Bronchial smooth muscle cell (primary cell): ENCODE data around the gene SFTA2. TPM values are rescaled to one million over a fixed set of nuclear protein-coding genes. Genes with fewer than 3 reads are reported as not detected.

Source experiments
- total RNA-seq: library from RNA; depleted of rRNA; stranded (reverse); fragments of >200 nt; gene quantifications from 2 replicates; pipeline ENCODE4 v1.2.1, GENCODE V29; 2014

Gene SFTA2
- not detected in 2 replicates for total RNA-seq

DNA sequence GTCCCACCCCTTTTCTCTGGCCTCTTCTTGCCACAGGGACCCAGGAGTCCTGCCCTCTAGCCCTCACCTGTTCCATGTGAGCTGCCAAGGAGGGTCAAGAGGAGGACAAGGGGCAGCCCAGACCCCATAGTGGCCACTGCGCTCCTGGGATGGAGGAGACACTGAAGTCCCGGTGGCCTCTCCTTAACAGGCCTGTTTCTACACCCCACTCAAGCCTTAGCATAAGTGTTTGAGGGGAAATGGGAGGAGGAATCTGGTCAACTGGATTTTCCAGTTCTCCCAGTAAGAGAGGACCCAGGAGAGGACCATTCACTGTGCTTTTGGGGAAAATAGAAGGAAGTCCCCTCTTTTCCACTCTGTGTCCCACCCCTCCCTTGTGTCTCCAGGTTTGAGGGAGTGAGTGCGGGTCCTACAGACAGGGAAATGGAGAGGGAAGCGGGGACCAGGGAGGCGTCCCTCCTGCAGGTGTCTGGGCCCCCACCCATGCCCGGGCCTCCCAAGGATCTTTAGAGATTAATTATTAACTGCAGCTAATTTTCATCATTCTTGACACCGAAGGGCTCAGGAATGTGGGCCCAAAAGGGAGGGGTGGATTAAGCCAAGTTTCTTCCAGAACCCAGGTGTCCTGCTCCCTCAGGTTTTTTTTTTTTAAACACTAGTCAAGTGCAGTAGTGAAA lies at the start of gene SFTA2:
Gene SFTA2, minus strand, starts transcription at position 202 of the 677 bp plus-strand sequence. Its CDS starts 74 bp downstream, at position 128.

DNA sequence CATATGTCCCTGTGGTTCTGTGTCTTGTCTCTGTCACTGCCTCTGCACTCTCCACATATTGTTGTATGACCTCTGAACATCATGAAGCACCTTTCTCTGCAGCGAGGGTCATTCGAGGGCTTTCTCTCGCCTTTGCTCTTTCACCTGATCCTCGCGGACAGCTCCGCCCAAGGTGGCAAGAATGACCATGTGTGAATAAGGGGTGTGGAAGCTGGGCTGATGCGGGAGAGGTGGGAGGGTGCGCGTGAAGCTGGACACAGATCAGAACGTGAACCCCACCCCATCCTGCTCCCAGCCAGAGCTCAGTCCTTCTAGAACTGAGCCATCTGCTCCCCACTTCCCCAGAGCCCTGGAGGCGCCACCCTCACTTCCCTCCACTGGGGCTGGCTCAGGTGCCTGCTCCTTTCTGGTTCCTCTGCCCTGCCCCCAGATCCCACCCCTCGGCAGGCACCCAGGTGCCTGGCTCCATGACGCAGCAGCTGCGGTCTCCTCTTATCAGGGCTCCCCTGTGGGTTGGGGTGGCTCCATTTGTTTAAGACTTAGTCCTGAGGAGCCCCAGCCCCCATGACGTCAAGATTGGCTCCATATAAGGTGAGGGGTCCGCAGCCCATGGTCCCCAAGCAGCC lies 8.5 kb upstream of the SFTA2 start, which contains the start of gene MUCL3:
Gene MUCL3, plus strand, starts transcription at position 613 of the 626 bp plus-strand sequence. CDS start 27 bp downstream, outside the sequence.

DNA sequence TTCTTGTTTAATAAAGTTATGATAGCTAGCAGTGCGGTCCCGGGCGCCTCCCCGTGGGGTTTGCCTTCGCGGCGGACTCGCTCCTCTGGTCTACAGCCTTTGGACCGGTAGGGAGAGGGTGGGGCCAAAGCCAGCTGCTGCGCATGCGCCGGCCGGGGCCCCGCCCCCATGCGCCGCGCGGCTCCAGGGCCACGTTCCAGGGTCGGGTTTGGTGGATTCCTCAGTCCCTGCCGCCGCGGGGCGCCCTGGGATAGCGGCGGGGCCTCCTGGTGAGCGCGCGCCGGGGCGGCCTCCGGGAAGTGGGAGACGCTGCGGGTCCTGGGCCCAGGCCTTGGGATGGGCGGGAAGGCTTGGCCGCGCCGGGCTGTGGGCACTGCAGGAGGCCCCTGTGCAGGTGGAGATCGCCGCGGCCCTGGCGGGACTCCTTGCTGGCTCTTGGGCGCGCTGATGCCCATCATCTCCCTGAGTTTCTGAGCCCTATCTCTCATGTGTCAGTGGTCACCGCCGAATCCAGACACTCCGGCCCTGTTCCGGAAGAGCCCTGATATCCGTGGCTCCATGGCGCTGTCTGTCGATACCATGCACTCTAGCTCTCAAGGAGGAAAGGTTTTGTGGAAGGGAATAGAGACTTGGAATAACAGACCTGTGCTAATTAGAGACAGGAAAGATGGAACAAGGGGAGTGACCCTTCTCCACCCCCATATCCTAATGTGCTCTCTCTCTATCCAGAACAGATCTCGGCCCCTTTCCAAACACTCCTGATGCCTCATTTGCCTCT lies 17.7 kb downstream of the SFTA2 start, which contains the start of gene VARS2:
Gene VARS2, plus strand, starts transcription at position 163 of the 778 bp plus-strand sequence. Its CDS starts 599 bp downstream, at position 762.

DNA sequence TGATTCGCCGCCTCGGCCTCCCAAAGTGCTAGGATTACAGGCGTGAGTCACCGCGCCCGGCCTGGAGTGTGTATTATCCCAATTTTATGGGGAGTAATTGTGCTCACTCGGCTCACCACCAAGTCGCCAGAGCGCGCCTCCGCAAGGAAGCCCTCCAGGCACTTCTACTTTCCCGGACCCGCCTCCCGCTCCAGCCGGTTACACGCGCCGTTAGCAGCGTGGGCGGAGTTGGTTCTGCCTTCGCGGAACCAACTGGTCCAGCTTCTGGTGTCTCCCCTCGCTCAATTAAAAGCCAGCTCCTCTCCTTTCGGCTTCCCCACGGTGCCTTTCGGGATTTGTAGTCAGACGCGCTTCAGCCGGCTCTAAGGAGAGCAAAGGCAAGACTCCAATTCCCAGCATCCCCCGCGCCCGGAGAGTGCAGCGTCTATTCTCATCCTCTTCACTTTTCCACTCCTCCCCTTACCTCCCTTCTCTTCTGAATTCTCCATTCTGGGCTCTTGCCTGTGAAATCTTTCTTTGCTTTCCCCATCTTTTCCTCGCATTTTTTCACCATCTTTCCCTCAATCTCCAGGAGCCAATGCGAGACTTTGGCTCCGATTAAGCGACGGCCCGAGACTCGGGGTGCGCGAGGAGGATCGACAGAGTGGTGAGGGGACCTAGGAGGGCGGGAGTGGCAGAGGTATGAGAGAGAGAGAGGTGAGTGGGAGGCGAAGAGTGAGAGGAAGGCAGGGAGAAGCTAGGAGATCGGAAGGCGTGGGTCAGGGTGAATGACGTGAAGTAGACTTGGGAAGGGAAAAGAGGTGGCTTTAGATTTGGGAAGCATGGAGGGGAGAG lies 24.0 kb downstream of the SFTA2 start, which contains the start of gene GTF2H4:
Gene GTF2H4, plus strand, starts transcription at position 450 of the 834 bp plus-strand sequence.

DNA sequence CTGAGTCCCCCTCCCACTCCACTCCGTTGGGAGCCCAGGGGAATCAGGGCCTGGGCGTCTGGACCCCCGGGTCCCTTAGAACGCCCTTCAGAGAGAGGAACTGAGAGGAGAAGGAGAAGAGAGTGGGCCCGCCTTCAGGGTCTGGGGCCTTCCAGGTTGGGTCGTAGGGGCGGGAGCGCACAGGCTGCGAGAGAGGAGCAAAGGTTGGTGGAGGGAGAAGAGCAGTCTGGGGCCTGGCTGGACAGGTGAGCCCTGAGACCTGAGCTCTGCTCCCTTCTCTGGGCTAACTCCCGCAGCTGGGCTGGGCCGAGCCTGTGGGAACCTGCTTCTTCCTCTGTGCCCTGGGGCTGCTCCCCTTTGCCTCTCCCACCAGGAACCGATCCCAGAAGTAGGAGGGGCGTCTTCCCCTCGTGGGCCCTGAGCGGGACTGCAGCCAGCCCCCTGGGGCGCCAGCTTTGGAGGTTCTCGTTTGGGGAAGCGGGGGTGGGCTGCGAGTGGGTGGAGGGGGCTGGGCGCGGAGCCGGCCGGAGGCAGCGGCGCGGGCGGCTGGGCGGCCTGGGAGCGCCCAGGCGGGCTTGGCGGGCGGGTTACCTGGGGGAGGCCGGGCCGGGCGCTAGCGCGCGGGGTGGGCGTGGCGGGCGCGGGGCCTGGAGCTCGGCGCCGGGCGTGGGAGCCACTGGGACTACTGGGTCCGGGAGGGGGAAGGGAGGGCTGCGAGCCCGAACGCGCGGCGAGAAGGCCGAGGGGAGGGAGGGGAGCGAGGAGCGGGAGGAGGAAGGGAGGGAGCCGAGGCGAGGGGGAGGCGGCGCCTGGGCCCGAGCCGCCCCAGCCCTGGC lies 48.1 kb downstream of the SFTA2 start, which contains the start of gene DDR1:
Gene DDR1, plus strand, starts transcription at position 835 of the 836 bp plus-strand sequence. CDS start 4,211 bp downstream, outside the sequence.

Other genes with a start within 250 kb of the SFTA2 start
- 40.8 and 43.5 TPM in 2 replicates for gene PPP1R18, start 245.5 kb downstream of the SFTA2 start, total RNA-seq
- gene NRM, start 241.2 kb downstream of the SFTA2 start, total RNA-seq = 1.4 and 1.7 TPM in 2 replicates
- 2.4 and 3.2 TPM in 2 replicates for gene MDC1, start 214.9 kb downstream of the SFTA2 start, total RNA-seq
- 409 and 447 TPM in 2 replicates for gene TUBB, start 211.8 kb downstream of the SFTA2 start, total RNA-seq
- 95.8 and 103 TPM in 2 replicates for gene FLOT1, start 189.5 kb downstream of the SFTA2 start, total RNA-seq
- 15.0 and 16.7 TPM in 2 replicates for gene IER3, start 187.6 kb downstream of the SFTA2 start, total RNA-seq
- gene DDR1, start 47.7 kb downstream of the SFTA2 start, total RNA-seq = 21.1 and 28.9 TPM in 2 replicates
- 10.3 and 10.6 TPM in 2 replicates for gene GTF2H4, start 24.0 kb downstream of the SFTA2 start, total RNA-seq
- gene VARS2, start 17.9 kb downstream of the SFTA2 start, total RNA-seq = 13.4 and 14.9 TPM in 2 replicates
- gene MUCL3, start 8.8 kb upstream of the SFTA2 start, total RNA-seq = not detected in 2 replicates
- not detected in 2 replicates for gene MUC21, start 51.5 kb upstream of the SFTA2 start, total RNA-seq
- not detected in 2 replicates for gene MUC22, start 78.3 kb upstream of the SFTA2 start, total RNA-seq
- gene C6orf15, start 180.4 kb upstream of the SFTA2 start, total RNA-seq = not detected in 2 replicates
- 1.4 and 2.8 TPM in 2 replicates for gene PSORS1C1, start 182.6 kb upstream of the SFTA2 start, total RNA-seq
- not detected in 2 replicates for gene CDSN, start 188.3 kb upstream of the SFTA2 start, total RNA-seq
- not detected in 2 replicates for gene PSORS1C2, start 206.9 kb upstream of the SFTA2 start, total RNA-seq
- 19.7 and 23.5 TPM in 2 replicates for gene CCHCR1, start 225.6 kb upstream of the SFTA2 start, total RNA-seq
- gene TCF19, start 226.4 kb upstream of the SFTA2 start, total RNA-seq = 1.9 and 5.0 TPM in 2 replicates
- gene POU5F1, start 238.5 kb upstream of the SFTA2 start, total RNA-seq = not detected in 2 replicates